Hepatocyte (in vitro differentiated cells): ENCODE measurements around the gene S100A8. TPM values are rescaled to one million over a fixed set of nuclear protein-coding genes. Genes with fewer than 3 reads are reported as not detected.

Source experiments
- DNase-seq: peaks from one replicate; pipeline ENCODE4 v3.0.0-alpha.2; 2016; ENCODE audit warnings: low spot score
- H2AFZ ChIP-seq: fragments of 200-600 bp; sonication (generic); 2 replicates; pipeline ENCODE4 v1.6.0; 2016; ENCODE audit warnings: antibody characterized with exemption, mild to moderate bottlenecking
- H3K27ac ChIP-seq: fragments of 200-600 bp; sonication (generic); 2 replicates; pipeline ENCODE4 v1.5.1; 2016; ENCODE audit warnings: mild to moderate bottlenecking
- H3K27me3 ChIP-seq: fragments of 200-600 bp; sonication (generic); 2 replicates; pipeline ENCODE4 v1.6.1; 2016
- H3K36me3 ChIP-seq: fragments of 200-600 bp; sonication (generic); replicated peaks from 2 replicates; pipeline ENCODE4 v1.5.1; 2016; ENCODE audit warnings: low read depth; ENCODE audit not compliant: insufficient read depth
- H3K4me1 ChIP-seq: fragments of 200-600 bp; sonication (generic); 2 replicates; pipeline ENCODE4 v1.5.1; 2016; ENCODE audit warnings: mild to moderate bottlenecking, moderate library complexity; ENCODE audit not compliant: insufficient read depth
- H3K4me2 ChIP-seq: fragments of 200-600 bp; sonication (generic); 2 replicates; pipeline ENCODE4 v1.6.0; 2016
- H3K4me3 ChIP-seq: fragments of 200-600 bp; sonication (generic); 2 replicates; pipeline ENCODE4 v1.5.1; 2016; ENCODE audit warnings: mild to moderate bottlenecking
- H3K79me2 ChIP-seq: fragments of 200-600 bp; sonication (generic); 2 replicates; pipeline ENCODE4 v1.6.0; 2017; ENCODE audit warnings: mild to moderate bottlenecking
- H3K9me2 ChIP-seq: fragments of 200-600 bp; sonication (generic); replicated peaks from 2 replicates; pipeline ENCODE4 v1.6.0; 2017; ENCODE audit warnings: mild to moderate bottlenecking; ENCODE audit not compliant: insufficient read depth
- H3K9me3 ChIP-seq: fragments of 200-600 bp; sonication (generic); 2 replicates; pipeline ENCODE4 v1.5.1; 2016; ENCODE audit warnings: low read depth, mild to moderate bottlenecking
- H4K20me1 ChIP-seq: fragments of 200-600 bp; sonication (generic); 2 replicates; pipeline ENCODE4 v1.6.0; 2016; ENCODE audit warnings: mild to moderate bottlenecking; ENCODE audit not compliant: insufficient read depth, poor library complexity, severe bottlenecking
- EZH2 ChIP-seq: fragments of 200-600 bp; sonication (generic); IDR thresholded peaks from 2 replicates; pipeline ENCODE4 v1.6.1; 2016; ENCODE audit warnings: antibody characterized with exemption, mild to moderate bottlenecking, borderline replicate concordance
- EZH2phosphoT487 ChIP-seq: fragments of 200-600 bp; sonication (generic); IDR thresholded peaks from one replicate; pipeline ENCODE4 v1.6.1; 2018; ENCODE audit warnings: antibody characterized with exemption, mild to moderate bottlenecking, low read depth, moderate library complexity; ENCODE audit not compliant: unreplicated experiment, severe bottlenecking
- WGBS: methylation state at CpG from one replicate; pipeline ENCODE4 v1.1.6; 2016; ENCODE audit warnings: low lambda C conversion rate; ENCODE audit errors: missing lambda C conversion rate; 5-methylcytosine and 5-hydroxymethylcytosine counted together
- polyA plus RNA-seq: library from polyadenylated mRNA; unstranded; fragments of >200 nt; fragmentation: Nextera tagmentation; extraction: Ambion mirVana; gene quantifications from 2 replicates; pipeline ENCODE4 v1.2.1, GENCODE V29; 2016
- total RNA-seq: library from RNA; depleted of rRNA; stranded (reverse); fragments of >200 nt; gene quantifications from 2 replicates; pipeline ENCODE4 v1.2.3, GENCODE V29; 2014
- TF ChIP-seq, protein P1 (sequence below): fragments of 200-600 bp; sonication (generic); IDR thresholded peaks from 2 replicates; pipeline ENCODE4 v1.5.1; 2016; ENCODE audit warnings: antibody characterized with exemption, mild to moderate bottlenecking; ENCODE audit not compliant: poor library complexity

S100A8 gene
- total and polyA plus RNA-seq, 2 experiments from 2014 or later, result 0.70 to 2.2 TPM

DNA sequence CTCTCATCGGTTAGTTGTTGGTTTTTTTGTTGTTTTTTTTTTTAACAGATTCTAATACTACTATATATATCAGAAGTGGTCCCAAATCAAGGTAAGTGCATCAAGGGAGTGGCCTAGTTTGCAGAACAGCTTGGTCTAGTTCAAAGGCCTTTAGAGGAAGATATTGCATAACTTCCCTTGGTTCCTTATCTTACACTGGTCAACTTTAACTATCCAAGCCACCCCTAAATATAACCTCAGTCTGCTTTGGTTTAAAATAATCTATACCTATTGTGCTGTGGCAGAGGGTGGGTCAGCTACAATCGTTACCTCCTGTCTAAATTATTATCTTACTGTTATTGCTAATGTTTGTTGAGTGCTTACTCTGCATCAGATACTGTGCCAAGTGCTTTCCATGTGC, 22.4 kb downstream of the S100A8 start:
- no peaks in the 10 kb centered on the region for H3K36me3 ChIP-seq
- no peak overlapping the region for H3K4me3 ChIP-seq
- no peak overlapping the region for H3K27ac ChIP-seq
- TF ChIP-seq, protein P1, sequence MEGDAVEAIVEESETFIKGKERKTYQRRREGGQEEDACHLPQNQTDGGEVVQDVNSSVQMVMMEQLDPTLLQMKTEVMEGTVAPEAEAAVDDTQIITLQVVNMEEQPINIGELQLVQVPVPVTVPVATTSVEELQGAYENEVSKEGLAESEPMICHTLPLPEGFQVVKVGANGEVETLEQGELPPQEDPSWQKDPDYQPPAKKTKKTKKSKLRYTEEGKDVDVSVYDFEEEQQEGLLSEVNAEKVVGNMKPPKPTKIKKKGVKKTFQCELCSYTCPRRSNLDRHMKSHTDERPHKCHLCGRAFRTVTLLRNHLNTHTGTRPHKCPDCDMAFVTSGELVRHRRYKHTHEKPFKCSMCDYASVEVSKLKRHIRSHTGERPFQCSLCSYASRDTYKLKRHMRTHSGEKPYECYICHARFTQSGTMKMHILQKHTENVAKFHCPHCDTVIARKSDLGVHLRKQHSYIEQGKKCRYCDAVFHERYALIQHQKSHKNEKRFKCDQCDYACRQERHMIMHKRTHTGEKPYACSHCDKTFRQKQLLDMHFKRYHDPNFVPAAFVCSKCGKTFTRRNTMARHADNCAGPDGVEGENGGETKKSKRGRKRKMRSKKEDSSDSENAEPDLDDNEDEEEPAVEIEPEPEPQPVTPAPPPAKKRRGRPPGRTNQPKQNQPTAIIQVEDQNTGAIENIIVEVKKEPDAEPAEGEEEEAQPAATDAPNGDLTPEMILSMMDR, result no peak
- no peak for TF ChIP-seq EZH2phosphoT487
- TF ChIP-seq EZH2, result no peak
- no peaks in the 10 kb centered on the region for H3K9me2 ChIP-seq
- H3K9me3 ChIP-seq, result no peaks in the 10 kb centered on the region
- H3K4me2 ChIP-seq, result no peak overlapping the region
- H3K27me3 ChIP-seq, result no peaks in the 10 kb centered on the region
- H3K4me1 ChIP-seq, result no peaks in the 10 kb centered on the region
- no peaks in the 10 kb centered on the region for H3K79me2 ChIP-seq
- 68% methylated on average over 2 of the region's 2 CpGs for WGBS
- no peaks in the 10 kb centered on the region for H4K20me1 ChIP-seq
- no peak overlapping the region for H2AFZ ChIP-seq
- no peak for DNase-seq

DNA sequence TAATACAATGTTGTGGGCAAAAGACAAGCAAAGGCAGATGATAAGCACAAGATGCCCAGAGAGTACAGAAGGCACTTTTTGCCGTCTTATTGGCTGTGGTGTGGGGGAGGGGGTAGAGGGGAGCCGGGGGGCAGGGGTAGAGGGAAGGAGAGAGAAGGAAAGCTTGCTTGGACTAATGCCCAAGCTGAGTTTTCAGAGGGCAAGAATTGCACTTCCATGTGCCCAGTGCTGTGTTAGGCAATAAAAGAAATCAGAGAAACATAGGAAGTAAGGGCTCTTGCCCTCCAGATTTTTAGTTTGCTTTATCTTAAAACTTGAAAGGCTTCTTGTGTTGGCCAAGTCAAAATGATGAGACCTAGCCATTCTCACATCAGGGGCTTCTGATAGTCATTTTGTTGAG, 23.8 kb downstream of the S100A8 start:
- no peak overlapping the region for H2AFZ ChIP-seq
- H3K27me3 ChIP-seq, result no peaks in the 10 kb centered on the region
- H3K9me3 ChIP-seq, result no peaks in the 10 kb centered on the region
- no peaks in the 10 kb centered on the region for H3K79me2 ChIP-seq
- no peaks in the 10 kb centered on the region for H3K36me3 ChIP-seq
- H4K20me1 ChIP-seq, result no peaks in the 10 kb centered on the region
- WGBS, result 78% methylated on average over 2 of the region's 2 CpGs
- no peaks in the 10 kb centered on the region for H3K9me2 ChIP-seq
- no peak for DNase-seq
- TF ChIP-seq EZH2phosphoT487, result no peak
- TF ChIP-seq EZH2, result no peak
- TF ChIP-seq, protein P1, result no peak
- H3K4me1 ChIP-seq, result no peaks in the 10 kb centered on the region
- no peak overlapping the region for H3K4me3 ChIP-seq
- H3K27ac ChIP-seq, result no peak overlapping the region
- H3K4me2 ChIP-seq, result no peak overlapping the region

DNA sequence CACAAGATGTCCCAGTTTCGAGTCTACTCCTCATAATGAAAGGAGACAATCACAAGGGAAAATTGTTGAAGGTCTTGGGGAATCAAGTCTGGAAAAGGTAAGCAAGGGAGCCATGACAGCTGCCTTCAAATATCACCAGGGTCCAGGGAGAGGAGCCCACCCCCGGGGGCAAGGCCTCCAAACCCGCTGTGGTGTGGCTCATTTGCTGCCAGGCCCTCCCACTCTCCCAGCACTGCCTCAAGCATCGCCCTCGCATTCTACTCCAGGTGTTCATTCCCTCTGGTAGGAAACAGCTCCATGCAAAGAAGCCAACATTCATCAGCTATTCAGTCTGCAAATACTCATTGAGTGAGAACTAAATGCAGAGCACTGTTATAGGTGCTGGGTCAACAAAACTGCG, 24.6 kb downstream of the S100A8 start:
- 68% methylated on average over 6 of the region's 6 CpGs for WGBS
- H4K20me1 ChIP-seq, result no peaks in the 10 kb centered on the region
- H3K4me1 ChIP-seq, result no peaks in the 10 kb centered on the region
- DNase-seq, result no peak
- H3K36me3 ChIP-seq, result no peaks in the 10 kb centered on the region
- H3K27ac ChIP-seq, result no peak overlapping the region
- H3K9me3 ChIP-seq, result no peaks in the 10 kb centered on the region
- H3K27me3 ChIP-seq, result no peaks in the 10 kb centered on the region
- TF ChIP-seq EZH2phosphoT487 (no peak), EZH2 (no peak)
- TF ChIP-seq, protein P1, result no peak
- no peak overlapping the region for H3K4me2 ChIP-seq
- no peaks in the 10 kb centered on the region for H3K79me2 ChIP-seq
- H2AFZ ChIP-seq, result no peak overlapping the region
- H3K9me2 ChIP-seq, result no peaks in the 10 kb centered on the region
- no peak overlapping the region for H3K4me3 ChIP-seq

DNA sequence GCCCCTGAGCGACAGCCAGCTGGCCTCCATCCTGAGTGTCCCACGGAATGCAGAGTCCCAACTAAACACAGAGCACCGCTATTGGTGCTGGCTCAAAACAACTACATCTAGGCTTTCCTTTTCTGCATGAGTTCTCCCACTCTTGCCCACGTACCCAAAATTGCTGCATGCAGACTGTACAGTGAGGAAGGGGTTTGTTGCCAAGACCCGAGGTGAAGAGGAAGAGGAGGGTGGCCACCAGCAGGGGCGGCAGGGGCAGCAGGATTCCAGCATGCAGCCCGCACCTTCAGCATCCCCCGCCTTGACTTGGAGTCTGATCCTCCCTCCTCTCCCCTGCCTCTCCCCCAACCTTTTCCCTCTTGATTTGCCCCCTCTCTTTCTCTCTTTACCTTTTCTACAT, 25.2 kb downstream of the S100A8 start:
- H3K27me3 ChIP-seq, result no peaks in the 10 kb centered on the region
- 63% methylated on average over 7 of the region's 8 CpGs for WGBS
- H3K79me2 ChIP-seq, result no peaks in the 10 kb centered on the region
- no peak overlapping the region for H2AFZ ChIP-seq
- H4K20me1 ChIP-seq, result no peaks in the 10 kb centered on the region
- no peaks in the 10 kb centered on the region for H3K4me1 ChIP-seq
- no peak overlapping the region for H3K27ac ChIP-seq
- H3K9me2 ChIP-seq, result no peaks in the 10 kb centered on the region
- no peak overlapping the region for H3K4me2 ChIP-seq
- no peak for TF ChIP-seq EZH2
- TF ChIP-seq, protein P1, result no peak
- no peak for TF ChIP-seq EZH2phosphoT487
- no peaks in the 10 kb centered on the region for H3K9me3 ChIP-seq
- no peak overlapping the region for H3K4me3 ChIP-seq
- no peaks in the 10 kb centered on the region for H3K36me3 ChIP-seq
- no peak for DNase-seq
